ENCODE measurements around the gene ZNF160. TPM values are rescaled to one million over a fixed set of nuclear protein-coding genes. Genes with fewer than 3 reads are reported as not detected.
"Not testable (repeated sequence)": the region's sequence is repeated elsewhere in the genome, so short reads cannot be mapped to it uniquely, and the experiment has no call there.

Gene ZNF160
- polyA plus RNA-seq, 1 donor: 85.2 TPM

- DNase-seq: not testable (repeated sequence)
These were observed 74.9 kb downstream of the ZNF160 start for GRCh38 chr19:53028306-53028705.

GRCh38 chr19:53019684-53020083 lies 83.5 kb downstream of the ZNF160 start:
- no peak for DNase-seq

Other genes starting within 250 kb of the ZNF160 start
- 57.9 TPM for gene ZNF468, start 245.8 kb downstream of the ZNF160 start, polyA plus RNA-seq (ENCODE audit: insufficient read length)
- gene ZNF320, start 205.8 kb downstream of the ZNF160 start, polyA plus RNA-seq (ENCODE audit: insufficient read length): 56.9 TPM
- 14.8 TPM for gene ZNF888, start 180.0 kb downstream of the ZNF160 start, polyA plus RNA-seq (ENCODE audit: insufficient read length)
- 18.3 TPM for gene ZNF816, start 140.5 kb downstream of the ZNF160 start, polyA plus RNA-seq (ENCODE audit: insufficient read length)
- gene ERVV-1, start 89.5 kb downstream of the ZNF160 start, polyA plus RNA-seq (ENCODE audit: insufficient read length): 0.38 TPM
- gene ERVV-2, start 58.7 kb downstream of the ZNF160 start, polyA plus RNA-seq (ENCODE audit: insufficient read length): 0.33 TPM
- gene ZNF415, start 29.5 kb upstream of the ZNF160 start, polyA plus RNA-seq (ENCODE audit: insufficient read length): 27.3 TPM
- gene ZNF347, start 55.6 kb upstream of the ZNF160 start, polyA plus RNA-seq (ENCODE audit: insufficient read length): 17.3 TPM
- 11.7 TPM for gene ZNF665, start 89.9 kb upstream of the ZNF160 start, polyA plus RNA-seq (ENCODE audit: insufficient read length)
- gene ZNF677, start 151.5 kb upstream of the ZNF160 start, polyA plus RNA-seq (ENCODE audit: insufficient read length): 64.3 TPM
- 0.12 TPM for gene VN1R2, start 154.9 kb upstream of the ZNF160 start, polyA plus RNA-seq (ENCODE audit: insufficient read length)
- gene VN1R4, start 164.3 kb upstream of the ZNF160 start, polyA plus RNA-seq (ENCODE audit: insufficient read length): not detected
- gene ZNF845, start 230.3 kb upstream of the ZNF160 start, polyA plus RNA-seq (ENCODE audit: insufficient read length): 11.6 TPM

Measured in left kidney (tissue), 2 donors.